GM19035 (cell line): Measurements from ENCODE around the gene RBM20.

Experiments
- ATAC-seq: cut with Tn5 transposase; IDR thresholded peaks from one replicate; pipeline ENCODE4 v1.9.1; 2021; ENCODE audit not compliant: unreplicated experiment

RBM20 gene

GRCh38 chr10:110671788-110672579 is 27.8 kb downstream of the RBM20 start:
- peak; percentile 99 for ATAC-seq

DNA sequence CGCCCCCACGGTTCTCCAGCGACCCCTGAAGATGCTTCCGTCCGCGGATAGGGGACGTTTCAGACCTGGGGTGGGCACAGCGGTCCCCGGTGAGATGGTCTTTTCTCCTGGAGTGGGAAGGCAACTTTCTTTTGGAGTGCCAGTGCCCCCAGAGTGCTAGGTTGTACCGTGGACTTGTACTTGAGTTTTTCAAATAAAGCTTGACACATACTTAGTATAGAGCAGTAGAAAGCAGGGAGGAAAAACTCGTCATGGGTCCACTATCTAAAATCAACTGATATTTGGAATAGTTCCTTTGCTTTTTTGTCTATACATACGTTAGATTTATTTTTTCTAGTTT is 28.4 kb downstream of the RBM20 start:
- ATAC-seq, result peak; percentile 31

- ATAC-seq, result no peak
These were observed 31.9 kb downstream of the RBM20 start for GRCh38 chr10:110676016-110676415.

DNA sequence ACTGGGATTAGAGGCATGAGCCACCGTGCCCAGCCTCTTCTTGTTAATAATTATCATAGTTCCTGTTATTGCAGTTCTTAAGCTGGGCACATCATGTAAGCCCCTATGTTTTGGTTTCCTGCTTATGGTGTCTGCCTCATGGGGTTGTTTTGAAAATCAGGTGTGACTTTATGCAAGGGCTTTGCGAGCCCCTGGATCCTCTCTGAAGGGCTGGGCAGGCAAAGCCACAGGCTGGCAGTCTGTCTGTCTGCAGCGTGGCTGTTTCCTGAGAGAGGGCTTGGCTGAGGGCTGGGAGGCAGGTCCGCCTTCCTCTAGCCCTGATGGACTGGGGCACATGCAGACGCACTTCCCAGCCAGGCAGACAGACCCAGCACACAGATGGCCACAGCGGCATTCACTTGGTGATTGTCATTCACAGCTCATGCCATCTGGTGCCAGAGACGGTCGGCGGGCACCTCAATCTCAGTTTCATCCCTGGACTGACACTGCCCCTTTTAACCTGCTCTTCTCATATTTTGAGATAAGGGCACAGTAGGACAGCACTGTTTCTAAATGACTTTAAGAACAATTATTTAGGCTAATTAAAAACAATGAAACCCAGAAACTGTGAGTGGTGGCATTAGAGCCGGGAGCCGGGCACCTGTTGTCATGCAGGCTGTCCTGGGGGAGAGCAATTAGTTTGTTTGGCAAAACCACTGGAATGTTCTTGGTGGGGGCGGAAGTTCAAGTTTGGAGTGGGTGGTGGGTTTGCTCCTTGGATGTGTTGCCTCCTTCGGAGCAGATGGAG is 35.5 kb downstream of the RBM20 start:
- ATAC-seq, result no peak

GRCh38 chr10:110680273-110681020 is 36.3 kb downstream of the RBM20 start:
- no peak for ATAC-seq

- no peak for ATAC-seq
These were observed 37.0 kb downstream of the RBM20 start for GRCh38 chr10:110681023-110681681.

DNA sequence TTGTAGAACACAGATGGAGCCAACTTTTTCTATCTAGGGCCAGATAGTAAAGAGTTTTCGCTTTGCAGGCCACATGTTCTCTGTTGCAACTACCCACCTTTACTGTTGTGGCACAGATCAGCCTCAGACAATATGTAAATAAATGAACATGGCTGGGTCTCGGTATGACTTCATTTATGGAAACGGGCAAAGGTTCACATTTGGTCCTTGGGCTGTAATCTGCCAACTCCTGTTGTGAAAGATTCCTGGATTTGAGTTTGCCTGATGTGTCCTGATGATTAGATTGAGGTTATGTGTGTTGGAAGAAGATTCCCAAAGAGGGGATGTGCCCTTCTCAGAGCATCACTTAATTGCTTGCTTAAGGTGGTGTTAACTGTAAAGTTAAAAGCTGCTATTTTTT is 38.2 kb downstream of the RBM20 start:
- ATAC-seq, result no peak

- no peak for ATAC-seq
These were observed 40.8 kb downstream of the RBM20 start for GRCh38 chr10:110684800-110685446.

DNA sequence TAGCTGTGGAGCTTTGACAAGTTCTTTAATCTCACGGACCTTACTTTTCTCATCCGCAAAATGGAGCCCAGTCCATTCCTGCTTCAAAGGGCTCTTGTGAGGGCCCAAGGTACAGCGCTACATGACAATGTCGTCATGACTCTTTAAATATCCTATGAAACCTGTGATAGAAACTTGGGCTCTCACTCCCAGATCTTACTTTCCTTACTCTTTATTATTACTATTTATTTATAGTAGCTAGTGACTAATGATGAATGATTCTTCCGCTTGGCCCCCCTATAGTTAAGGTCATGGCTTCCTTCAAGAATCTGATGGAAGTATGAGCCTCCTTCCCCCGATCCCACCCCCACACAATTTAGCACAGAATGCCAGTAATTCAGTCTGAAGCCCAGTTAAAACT is 41.9 kb downstream of the RBM20 start:
- no peak for ATAC-seq

DNA sequence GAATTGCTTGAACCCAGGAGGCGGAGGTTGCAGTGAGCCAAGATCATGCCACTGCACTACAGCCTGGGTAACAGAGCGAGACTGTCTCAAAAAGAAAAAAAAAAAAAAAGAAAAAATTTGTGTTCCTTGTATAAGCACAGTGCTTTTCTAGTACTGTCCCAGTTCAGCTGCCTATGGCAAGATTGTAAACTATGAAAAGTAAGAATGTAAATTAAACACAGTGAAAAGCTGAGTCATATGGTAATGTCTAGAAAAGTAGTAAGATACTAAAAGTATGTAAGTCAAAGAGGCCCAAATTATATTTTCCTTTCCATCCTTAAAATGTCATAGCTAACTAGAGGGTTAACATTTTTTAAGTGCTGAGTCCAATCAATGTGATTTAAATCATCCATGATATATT is 42.8 kb downstream of the RBM20 start:
- ATAC-seq, result no peak

- ATAC-seq, result no peak
These were observed 43.3 kb downstream of the RBM20 start for GRCh38 chr10:110687400-110687799.

GRCh38 chr10:110691139-110691538 is 47.0 kb downstream of the RBM20 start:
- no peak for ATAC-seq

- ATAC-seq, result no peak
These were observed 50.1 kb downstream of the RBM20 start for GRCh38 chr10:110694263-110694662.

GRCh38 chr10:110694820-110695538 is 50.8 kb downstream of the RBM20 start:
- ATAC-seq, result no peak

DNA sequence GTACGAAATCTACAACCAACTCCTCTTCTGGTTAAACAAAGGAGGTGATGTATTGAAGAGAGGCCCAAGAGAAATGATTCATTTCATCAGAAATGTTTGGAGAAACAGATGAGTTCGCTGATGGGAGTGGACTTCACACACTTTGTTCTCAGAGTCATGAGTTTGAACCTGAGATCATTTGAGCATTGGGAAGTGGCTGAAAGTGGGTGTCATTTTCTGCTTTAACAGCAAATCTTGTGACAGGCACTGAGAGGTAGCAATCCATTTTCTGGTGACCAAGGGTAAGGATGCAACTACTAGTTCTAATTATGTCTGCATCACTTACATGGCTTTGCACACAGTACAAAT is 51.4 kb downstream of the RBM20 start:
- ATAC-seq, result no peak

GRCh38 chr10:110696436-110696835 is 52.3 kb downstream of the RBM20 start:
- ATAC-seq, result no peak

GRCh38 chr10:110698340-110698739 is 54.2 kb downstream of the RBM20 start:
- no peak for ATAC-seq

GRCh38 chr10:110698782-110699201 is 54.7 kb downstream of the RBM20 start:
- no peak for ATAC-seq

GRCh38 chr10:110699859-110700468 is 55.8 kb downstream of the RBM20 start:
- no peak for ATAC-seq
